Prostate gland (tissue), 2 donors: Measurements from ENCODE around the gene MPV17L.

Source experiments
- POLR2AphosphoS5 ChIP-seq: sonication (generic); formaldehyde crosslinking; IDR thresholded peaks from one replicate; pipeline ENCODE4 v1.6.1; 2017; ENCODE audit warnings: antibody characterized with exemption
- TF ChIP-seq, protein P1 (sequence below), 4 experiments: fragments of 200-600 bp in 2 of 4; fragments of 450-650 bp in 2 of 4; sonication (generic) in 2 of 4; IDR thresholded peaks; 1 replicate in 3 of 4; 2 replicates in 1 of 4; pipeline ENCODE4 v1.5.1; 2016 to 2019; ENCODE audit warnings: antibody characterized with exemption in 4 of 4, mild to moderate bottlenecking in 2 of 4, moderate library complexity in 2 of 4

DNA sequence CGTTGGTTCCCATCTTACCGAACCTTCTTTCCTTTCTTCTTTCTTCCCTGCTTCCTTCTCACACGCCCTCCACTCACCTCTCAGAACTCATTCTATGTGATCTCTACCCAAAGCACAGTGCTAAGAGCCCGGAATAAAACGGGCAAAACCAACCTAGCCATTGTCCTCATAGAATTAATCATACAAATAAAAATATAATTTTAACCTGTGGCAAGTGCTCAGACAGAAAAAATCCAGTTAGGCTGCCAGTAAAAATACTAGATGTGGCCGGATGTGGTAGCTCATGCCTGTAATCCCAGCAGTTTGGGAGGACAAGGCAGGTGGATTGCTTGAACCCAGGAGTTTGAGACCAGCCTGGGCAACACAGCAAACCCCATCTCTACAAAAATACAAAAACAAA, 65.8 kb downstream of the MPV17L start:
- TF ChIP-seq POLR2AphosphoS5 = no peak
- TF ChIP-seq, protein P1, sequence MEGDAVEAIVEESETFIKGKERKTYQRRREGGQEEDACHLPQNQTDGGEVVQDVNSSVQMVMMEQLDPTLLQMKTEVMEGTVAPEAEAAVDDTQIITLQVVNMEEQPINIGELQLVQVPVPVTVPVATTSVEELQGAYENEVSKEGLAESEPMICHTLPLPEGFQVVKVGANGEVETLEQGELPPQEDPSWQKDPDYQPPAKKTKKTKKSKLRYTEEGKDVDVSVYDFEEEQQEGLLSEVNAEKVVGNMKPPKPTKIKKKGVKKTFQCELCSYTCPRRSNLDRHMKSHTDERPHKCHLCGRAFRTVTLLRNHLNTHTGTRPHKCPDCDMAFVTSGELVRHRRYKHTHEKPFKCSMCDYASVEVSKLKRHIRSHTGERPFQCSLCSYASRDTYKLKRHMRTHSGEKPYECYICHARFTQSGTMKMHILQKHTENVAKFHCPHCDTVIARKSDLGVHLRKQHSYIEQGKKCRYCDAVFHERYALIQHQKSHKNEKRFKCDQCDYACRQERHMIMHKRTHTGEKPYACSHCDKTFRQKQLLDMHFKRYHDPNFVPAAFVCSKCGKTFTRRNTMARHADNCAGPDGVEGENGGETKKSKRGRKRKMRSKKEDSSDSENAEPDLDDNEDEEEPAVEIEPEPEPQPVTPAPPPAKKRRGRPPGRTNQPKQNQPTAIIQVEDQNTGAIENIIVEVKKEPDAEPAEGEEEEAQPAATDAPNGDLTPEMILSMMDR (IDR thresholded peaks at IDR 0.05) = no peak
